Epithelial cell of prostate (primary cell): ENCODE data around the gene TMEM163.
"Not testable (repeated sequence)": the region's sequence is repeated elsewhere in the genome, so short reads cannot be mapped to it uniquely, and the experiment has no call there.

Experiments
- DNase-seq: peaks from one replicate; pipeline ENCODE4 v3.0.0-alpha.2; 2011; ENCODE audit warnings: low read depth, low spot score
- H3K27ac ChIP-seq: fragments of 450-650 bp; 2 replicates; pipeline ENCODE4 v1.5.1; 2017; ENCODE audit warnings: mild to moderate bottlenecking

Gene TMEM163

DNA sequence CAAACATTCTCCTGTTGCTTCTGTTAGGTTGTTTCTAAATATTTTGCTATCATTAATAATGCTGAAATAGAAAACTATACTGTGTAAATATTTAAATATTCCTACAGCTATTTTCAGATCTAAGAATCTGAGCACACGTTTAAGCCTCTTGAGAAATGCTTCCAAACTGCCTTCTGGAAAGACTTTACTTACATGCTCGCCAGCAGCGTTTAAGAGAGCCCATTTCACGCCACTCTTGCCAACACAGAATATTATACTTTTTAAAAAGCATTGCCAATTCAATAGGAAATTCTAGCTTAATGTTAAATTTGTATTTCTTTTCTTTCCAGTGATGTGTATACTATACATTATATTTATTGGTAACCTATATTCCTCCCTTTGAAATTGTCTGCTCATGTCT lies 92.0 kb downstream of the TMEM163 start:
- DNase-seq, result no peak
- H3K27ac ChIP-seq, result no peak overlapping the region

DNA sequence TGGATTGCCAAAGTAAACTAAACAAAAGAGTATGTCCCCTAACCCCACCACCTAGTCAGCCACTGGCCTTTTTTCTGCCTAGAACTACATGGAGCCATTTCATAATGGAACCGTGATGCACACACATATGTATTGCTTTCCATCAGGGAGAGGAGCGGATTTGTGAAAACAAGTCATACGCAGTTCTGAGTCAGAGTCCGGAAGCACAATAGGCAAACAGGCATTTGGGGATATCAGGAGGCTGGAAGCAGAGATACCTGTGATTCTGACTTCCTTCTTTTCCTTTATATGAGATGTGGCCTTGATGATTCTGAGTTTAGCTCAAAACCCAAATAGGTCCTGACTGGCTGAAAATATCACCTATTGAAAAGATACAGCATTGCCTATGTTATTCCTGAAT lies 93.5 kb downstream of the TMEM163 start:
- no peak overlapping the region for H3K27ac ChIP-seq
- DNase-seq, result no peak

DNA sequence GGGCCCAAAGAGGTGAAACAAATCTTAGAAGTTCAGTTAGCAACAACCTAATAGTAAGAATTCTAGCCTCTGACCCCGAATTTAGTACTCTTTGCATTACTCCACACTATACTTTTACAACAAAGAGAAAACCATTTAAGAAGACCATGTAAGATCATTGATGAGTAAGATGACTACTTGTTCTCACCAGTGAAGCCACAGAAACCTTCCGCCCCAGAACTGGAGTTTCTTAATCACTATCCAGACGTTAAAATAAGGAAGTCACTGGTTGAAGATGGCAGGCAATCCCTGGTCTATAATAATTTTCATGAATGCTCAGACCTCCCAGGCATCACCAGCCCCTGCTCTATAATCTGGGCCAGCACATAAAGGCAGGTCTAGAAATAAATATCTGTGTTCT lies 95.0 kb downstream of the TMEM163 start:
- H3K27ac ChIP-seq, result no peak overlapping the region
- no peak for DNase-seq

DNA sequence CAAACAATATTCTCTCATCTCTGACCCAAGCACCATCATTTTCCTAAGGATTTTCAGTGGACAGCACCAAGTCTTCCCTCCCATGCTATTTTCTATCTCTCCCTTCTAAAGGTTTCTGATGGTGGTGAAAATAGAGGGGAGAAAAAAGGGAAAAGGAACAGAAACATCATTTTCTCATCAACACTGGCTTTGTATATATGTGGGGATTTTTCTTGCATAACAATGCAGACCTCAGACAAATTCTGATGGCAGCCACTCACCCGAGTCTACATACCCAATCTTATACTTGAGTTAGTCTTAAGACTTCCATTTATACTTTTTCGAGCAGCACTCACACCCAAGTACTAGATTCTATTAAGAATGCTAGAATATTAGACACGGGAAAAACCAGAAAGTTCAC lies 95.8 kb downstream of the TMEM163 start:
- H3K27ac ChIP-seq, result no peak overlapping the region
- DNase-seq, result no peak

DNA sequence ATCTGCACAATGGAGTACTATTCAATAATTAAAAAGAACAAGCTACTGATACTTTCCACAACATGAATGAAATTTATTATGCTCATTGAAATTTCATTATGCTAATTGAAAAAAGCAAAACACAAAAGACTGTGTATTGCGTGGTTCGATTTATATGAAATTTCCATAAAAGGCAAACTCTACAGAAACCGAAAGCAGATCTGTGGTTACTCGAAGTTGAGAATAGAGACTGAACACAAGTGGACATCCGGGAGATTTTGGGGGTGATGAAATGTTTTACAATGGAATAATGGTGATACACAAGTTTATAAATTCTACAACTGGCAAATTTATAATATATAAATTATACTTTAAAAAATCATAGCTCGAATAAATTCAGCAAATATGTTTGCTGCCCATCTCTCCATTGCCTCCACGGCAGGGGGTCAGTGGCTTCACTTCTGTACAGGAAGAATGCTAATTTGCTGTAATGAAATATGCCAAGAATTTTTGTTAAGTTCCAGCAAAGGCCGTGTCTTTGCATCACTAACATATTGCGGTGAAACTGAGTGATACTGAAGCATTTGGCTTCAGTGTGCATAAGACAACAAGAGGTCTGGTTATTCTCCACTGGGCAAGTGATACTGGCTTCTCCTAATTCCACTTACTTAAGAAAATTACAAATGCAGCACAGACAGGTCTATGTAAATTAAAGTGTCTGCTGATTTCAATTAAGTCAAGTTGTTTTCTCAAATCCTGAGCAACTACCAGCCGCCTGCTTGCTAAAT lies 96.7 kb downstream of the TMEM163 start:
- no peak overlapping the region for H3K27ac ChIP-seq
- DNase-seq, result no peak

DNA sequence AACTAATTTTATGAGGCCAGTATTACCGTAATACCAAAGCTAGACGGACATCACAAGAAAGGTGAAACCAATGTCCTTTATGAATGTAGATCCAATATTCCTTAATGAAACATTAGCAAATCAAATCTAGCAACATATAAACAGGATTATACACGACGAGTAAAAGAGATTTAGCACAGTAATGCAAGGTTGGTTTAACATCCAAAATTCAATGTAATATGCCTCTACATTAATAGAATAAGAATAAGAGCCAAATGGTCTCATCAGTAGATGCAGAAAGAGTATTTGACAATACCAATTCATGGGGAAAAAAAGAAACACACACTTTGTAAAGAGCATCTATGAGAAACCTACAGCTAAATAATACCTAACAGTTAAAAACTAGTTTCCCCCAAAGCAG lies 99.5 kb downstream of the TMEM163 start:
- DNase-seq, result no peak
- no peak overlapping the region for H3K27ac ChIP-seq

DNA sequence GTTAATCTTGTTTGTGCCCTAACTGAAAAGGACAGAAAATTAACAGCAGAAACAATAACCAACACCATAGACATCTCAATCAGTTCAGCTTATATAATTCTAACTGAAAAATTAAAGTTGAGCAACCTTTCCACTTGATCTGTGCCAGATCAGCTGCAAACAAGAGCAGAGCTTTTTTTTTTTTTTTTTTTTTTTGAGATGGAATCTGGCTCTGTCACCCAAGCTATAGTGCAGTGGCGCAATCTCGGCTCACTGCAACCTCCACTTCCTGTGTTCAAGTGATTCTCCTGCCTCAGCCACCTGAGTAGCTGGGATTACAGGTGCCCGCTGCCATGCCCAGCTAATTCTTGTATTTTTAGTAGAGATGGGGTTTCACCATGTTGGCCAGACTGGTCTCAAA lies 103.3 kb downstream of the TMEM163 start:
- H3K27ac ChIP-seq, DNase-seq: not testable (repeated sequence)

DNA sequence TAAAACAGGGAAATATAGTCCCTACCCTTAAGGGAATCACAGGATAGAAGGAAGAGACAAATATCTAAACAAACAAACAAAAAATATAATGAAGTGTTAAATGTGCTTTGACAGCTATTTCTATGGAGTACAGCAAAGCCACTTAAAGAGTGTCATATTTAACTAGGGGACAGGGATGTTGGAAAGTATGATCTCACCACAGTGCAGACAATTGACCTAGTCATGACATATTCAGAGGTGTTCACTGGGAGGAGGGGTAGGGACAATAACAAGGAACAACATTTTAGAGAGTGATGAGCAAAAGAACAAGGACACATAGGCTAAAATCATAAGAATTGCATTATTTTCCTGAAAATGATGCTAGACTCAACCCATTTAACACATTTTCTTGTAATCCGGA lies 107.5 kb downstream of the TMEM163 start:
- DNase-seq, result no peak
- H3K27ac ChIP-seq, result no peak overlapping the region

DNA sequence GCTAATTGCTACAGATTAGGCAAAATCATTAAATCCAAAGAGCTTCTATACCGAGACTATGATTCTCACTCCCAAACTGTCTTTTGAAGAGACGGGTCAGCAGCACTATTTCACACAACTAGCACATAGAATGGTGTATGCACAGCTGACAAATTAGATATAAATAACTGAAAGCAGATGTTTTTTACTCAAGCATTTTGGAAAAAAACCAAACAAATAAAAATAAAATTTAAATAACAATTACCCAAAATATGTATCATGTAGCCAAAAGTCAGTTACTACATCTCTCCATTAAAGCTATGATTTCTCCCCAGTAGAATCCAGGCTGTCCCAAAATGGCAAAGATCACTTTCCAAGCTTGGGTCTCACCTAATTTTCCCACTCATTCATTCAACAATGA lies 107.9 kb downstream of the TMEM163 start:
- DNase-seq, result no peak
- H3K27ac ChIP-seq, result no peak overlapping the region

DNA sequence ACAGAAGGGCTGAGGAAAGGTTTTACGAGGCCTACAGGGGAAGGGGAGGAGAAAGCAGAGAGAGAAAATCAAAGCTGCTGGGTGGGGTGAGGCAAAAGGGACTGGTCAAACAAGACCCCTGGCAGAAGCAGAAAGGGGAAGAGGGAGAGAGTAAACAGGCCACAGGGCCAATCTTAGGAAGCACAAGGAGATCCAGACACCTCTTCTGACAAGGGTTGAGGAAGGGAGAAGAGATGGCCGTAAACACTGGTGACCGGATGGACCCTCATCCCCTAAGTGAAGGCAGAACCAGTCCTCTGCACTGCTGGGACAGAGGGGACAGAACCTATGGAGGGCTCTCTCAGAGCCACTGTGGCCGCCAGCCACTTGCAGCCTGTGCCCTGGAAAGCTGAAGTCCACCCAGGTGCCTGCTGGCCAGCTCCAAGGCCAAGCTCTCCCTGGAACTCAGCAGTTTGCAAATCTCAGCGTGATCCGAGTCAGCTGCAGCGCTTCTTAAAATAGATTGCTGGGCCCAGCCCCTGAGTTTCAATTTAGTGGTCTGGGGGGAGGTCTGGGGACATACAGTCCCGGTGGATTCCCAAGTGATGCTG lies 108.8 kb downstream of the TMEM163 start:
- DNase-seq, result no peak
- H3K27ac ChIP-seq, result no peak overlapping the region

DNA sequence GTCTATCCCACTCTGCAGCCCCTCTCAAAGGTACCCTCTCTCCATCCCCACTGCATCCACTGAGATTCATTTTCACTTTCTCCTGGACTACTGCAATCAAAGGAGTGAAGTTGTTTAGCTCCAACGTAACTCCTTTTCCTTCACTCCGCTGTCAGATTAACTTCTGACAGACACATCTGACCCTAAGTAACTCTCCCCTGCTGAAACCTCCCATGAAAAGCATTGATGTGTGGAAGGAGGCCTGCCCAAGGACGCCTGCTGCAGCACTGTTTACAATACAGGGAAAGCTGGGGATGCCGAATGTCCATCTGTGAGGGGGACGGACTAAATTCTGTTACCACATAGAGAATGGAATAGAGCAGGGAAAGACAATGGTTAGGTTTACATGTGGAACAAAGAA lies 114.8 kb downstream of the TMEM163 start:
- H3K27ac ChIP-seq, result no peak overlapping the region
- DNase-seq, result no peak

DNA sequence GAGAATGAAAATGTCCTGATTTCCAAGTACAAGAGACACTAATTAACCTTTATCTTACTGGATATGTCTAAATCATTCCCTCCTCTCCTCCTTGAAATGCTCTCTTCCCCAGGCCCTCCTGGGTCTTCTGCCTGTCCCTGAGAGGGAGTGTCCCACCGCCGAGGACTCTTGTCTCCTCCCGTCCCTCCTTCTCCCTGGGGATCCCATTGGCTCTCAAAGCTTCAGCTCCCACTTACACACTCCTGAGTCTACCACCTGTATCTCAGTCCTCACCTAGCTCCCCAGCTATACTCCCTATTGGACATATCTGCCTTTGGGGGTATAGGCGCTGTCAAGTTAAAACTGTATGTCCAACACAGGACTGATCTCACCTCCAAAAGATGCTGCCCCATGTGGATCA lies 116.1 kb downstream of the TMEM163 start:
- H3K27ac ChIP-seq, result no peak overlapping the region
- DNase-seq, result no peak

DNA sequence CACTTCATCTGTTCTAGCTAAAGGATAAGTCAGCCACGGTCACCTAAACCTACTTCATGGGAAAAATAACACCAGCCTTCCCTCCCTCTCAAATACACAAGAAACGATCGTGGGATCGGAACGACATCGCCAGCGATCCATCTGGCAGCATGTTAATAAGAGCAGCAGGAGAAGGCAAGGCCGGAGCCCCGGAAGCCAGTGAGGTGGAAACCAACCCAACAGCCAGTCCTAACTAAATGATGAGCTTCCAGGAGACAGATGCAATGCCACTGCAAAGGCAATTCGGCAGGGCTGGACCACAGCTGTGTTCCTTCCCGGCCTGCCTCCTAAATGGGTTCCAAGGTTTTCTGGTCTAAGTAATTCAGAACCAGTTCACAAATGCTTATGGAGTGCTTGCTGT lies 117.5 kb downstream of the TMEM163 start:
- H3K27ac ChIP-seq, result no peak overlapping the region
- no peak for DNase-seq

DNA sequence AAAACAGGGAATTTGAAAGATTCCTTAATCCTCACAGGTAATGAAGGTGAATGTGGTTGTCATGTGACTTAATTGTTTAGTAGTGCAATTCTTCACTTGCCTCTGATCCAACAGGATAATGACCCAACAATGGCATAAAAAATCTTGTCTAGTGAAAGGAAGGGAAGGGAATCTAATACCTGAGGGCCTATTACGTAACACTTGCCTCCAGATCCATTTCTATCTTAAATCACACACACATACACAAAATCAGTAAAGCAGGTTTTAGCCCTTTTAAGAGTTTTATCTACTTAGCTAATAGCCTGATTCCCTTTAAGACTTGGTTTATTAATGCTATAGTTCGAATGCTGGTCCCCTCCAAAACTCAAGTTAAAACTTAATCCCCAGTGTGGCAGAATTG lies 118.6 kb downstream of the TMEM163 start:
- no peak overlapping the region for H3K27ac ChIP-seq
- DNase-seq, result no peak

DNA sequence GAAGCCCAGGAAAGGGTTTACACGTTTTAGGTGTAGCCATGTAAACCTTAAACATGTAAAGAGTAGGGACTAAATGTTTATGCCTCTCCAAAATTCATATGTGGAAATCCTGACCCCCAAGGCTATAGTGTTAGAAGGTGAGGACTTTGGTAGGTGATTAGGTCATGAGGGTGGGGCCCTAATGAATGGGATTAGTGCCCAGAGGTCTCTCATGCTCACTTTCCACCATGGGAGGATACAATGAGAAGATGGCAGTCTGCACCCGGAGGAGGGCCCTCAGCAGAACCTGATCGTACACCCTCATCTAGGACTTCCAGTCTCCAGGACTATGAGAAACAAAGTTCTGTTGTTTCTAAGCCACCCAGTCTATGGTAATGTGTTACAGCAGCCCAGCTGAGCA lies 119.6 kb downstream of the TMEM163 start:
- no peak for DNase-seq
- no peak overlapping the region for H3K27ac ChIP-seq

DNA sequence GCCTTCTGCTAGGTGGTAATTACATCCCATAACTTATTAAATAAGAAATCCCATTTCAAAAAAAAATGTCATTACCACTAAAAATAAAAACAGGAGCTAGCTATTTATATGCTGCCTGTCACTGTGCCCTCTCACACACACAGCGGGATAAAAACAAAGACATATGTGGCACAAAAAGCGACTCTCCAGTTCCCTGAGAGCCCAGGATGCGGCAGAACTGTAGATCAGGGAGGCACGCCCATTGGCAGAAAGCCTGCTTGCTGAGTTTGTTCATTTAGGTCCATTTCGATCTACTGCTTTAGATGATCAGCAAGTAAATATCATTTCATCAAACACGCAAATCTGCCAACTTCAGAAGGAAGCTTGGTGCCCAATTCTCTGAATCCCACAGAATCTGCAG lies 124.4 kb downstream of the TMEM163 start:
- no peak for DNase-seq
- no peak overlapping the region for H3K27ac ChIP-seq

DNA sequence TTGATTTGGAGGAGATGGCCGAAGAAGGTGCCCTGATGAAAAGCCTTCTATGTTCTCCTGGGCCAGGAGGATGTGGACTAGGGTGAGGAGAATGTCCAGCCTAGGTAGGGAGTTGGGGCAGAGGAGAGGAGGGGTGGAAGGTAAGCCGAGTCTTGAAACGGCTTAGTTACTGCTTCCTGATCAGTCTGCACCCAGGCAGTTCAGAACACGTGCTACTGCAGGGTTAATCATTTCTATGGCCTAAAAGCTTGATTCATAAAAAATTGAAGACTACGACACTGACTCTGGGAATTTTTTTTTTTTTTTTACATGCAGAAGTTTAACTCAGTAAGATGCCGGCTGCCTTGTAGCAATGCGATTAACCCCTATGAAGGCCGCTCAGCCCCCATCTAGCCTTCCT lies 125.3 kb downstream of the TMEM163 start:
- H3K27ac ChIP-seq, result no peak overlapping the region
- no peak for DNase-seq

DNA sequence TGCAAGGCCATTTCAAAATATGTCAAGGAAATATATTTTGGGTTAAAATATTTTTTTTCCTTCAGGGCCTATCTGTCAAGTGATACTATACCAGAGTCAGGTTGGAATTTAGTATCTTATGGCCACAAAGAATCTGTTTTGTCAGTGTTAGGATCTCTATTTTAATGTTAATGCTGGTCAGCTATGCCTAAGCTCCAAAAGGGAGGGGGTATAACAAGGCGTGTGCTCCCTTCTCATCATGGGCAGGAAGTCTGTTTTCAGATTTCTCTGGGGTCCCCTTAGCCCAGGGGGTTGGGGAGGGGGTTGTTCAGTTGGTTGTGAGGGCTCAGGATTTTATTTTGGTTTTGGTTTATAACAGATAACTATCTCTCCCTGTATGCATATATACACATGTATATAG lies 126.4 kb downstream of the TMEM163 start:
- H3K27ac ChIP-seq, result no peak overlapping the region
- no peak for DNase-seq

DNA sequence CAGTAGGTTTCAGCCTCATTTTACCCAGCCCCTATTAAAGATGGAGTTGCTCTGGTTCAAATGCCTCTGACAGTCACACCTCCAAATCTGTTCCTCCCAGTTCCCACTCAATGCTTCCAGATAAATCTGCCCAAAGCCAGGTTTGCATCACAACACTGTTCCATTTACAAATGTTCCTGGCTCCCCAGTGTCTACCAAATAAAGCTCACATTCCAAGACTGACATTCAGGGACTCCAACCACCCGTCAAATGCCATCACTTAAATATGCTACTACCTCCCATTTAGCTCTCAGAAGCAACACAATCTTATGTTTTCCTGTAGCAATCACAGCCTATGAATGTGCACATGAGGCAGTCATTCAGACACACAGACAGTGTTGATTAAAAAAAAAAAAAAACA lies 127.3 kb downstream of the TMEM163 start:
- DNase-seq, result no peak
- H3K27ac ChIP-seq, result no peak overlapping the region

DNA sequence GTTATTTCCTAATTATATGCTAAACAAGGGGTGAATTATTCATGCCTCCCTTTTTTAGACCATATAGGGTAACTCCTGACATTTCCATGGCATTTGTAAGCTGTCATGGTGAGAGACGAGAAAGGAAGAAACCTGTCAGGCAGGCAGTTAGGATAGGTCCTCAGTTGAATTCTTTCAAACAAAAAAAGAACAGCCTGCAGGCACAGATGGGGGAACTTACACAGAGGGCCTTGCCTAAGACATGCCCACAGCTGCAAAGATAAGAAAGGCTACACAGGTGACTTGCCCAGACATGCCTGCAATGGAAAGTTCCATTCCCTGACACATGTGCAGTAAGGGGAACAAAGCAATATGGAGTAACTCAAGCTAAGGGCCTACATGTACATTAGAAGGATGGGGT lies 128.1 kb downstream of the TMEM163 start:
- H3K27ac ChIP-seq, result no peak overlapping the region
- no peak for DNase-seq

DNA sequence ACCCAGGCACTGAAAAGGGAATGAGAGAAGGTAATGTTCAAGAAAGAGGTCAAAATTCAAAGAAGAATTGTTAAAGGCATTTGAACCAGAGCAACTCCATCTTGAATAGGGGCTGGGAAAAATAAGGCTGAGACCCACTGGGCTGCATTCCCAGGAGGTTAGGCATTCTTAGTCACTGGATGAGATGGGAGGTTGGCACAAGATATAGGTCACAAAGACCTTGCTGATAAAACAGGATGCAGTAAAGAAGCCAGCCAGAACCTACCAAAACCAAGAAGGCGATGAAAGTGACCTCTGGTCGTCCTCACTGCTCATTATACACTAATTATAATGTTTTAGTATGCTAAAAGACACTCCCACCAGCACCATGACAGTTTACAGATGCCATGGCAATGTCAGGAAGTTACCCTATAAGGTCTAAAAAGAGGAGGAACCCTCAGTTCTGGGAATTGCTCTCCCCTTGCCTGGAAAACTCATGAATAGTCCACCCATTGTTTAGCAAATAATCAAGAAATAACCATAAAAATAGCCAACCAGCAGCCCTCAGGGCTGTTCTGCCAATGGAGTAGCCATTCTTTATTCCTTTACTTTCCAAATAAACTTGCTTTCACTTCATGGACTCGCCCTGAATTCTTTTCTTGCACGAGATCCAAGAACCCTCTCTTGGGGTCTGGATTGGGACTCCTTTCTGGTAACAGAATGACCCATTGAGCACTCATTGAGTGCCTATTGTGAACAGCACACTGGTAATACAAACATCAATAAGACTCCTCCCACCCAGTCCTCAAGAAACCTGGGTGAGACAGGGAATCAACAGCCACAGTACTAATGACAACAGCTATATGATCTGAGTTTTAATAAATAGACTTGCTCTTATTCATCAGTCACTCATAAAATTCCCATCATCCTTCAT lies 129.4 kb downstream of the TMEM163 start:
- not testable (repeated sequence) for DNase-seq

More for the DNA sequence above, 129.4 kb downstream of the TMEM163 start:
- H3K27ac ChIP-seq, result not testable (repeated sequence)
